Liver (tissue), 9 donors: ENCODE results near the gene ERCC6L. TPM values are rescaled to one million over a fixed set of nuclear protein-coding genes. Genes with fewer than 3 reads are reported as not detected.

Experiments used
- DNase-seq: peaks from one replicate; pipeline ENCODE4 v3.0.0-alpha.2; 2017; ENCODE audit warnings: low spot score
- H3K27ac ChIP-seq, 2 donors: one replicate each; pipeline ENCODE4 v1.7.0; 2013; ENCODE audit warnings: inconsistent platforms in 2 of 2, low read length in 2 of 2, control low read depth in 1 of 2, low read depth in 1 of 2, mild to moderate bottlenecking in 1 of 2
- H3K27me3 ChIP-seq, 4 donors: one replicate each; pipeline versions ENCODE4 v1.6.1 to v1.7.0; 2013; ENCODE audit warnings: low read length in 3 of 4, inconsistent platforms in 1 of 4, mild to moderate bottlenecking in 1 of 4, moderate library complexity in 1 of 4; ENCODE audit not compliant: control insufficient read depth in 4 of 4, insufficient read depth in 4 of 4
- H3K36me3 ChIP-seq, 4 donors: one replicate each; pipeline versions ENCODE4 v1.6.1 to v1.7.0; 2013; ENCODE audit warnings: low read length in 3 of 4, mild to moderate bottlenecking in 3 of 4, low read depth in 1 of 4, moderate library complexity in 1 of 4; ENCODE audit not compliant: control insufficient read depth in 4 of 4, insufficient read depth in 3 of 4
- H3K4me1 ChIP-seq, 4 donors: one replicate each; pipeline versions ENCODE4 v1.6.1 to v1.7.0; 2013; ENCODE audit warnings: low read length in 3 of 4, mild to moderate bottlenecking in 3 of 4, moderate library complexity in 1 of 4; ENCODE audit not compliant: control insufficient read depth in 4 of 4, insufficient read depth in 4 of 4
- H3K4me3 ChIP-seq, 3 donors: one replicate each; pipeline versions ENCODE4 v1.6.1 to v1.7.0; 2013; ENCODE audit warnings: low read length in 3 of 3, control low read depth in 1 of 3, low read depth in 1 of 3, mild to moderate bottlenecking in 1 of 3
- H3K9ac ChIP-seq, 2 donors: one replicate each; pipeline ENCODE4 v1.7.0; 2013; ENCODE audit warnings: low read length in 2 of 2, mild to moderate bottlenecking in 2 of 2, moderate library complexity in 2 of 2, control low read depth in 1 of 2, low read depth in 1 of 2
- H3K9me3 ChIP-seq, 4 donors: one replicate each; pipeline versions ENCODE4 v1.6.1 to v1.7.0; 2013; ENCODE audit warnings: low read length in 3 of 4; ENCODE audit not compliant: control insufficient read depth in 4 of 4
- FOXA1 ChIP-seq: IDR thresholded peaks from 2 replicates; pipeline ENCODE4 v1.6.1; 2016; ENCODE audit warnings: antibody characterized with exemption
- HNF4A ChIP-seq, 2 donors: conservative IDR thresholded peaks; 2 replicates each; pipeline ENCODE4 v1.6.1; 2016; ENCODE audit warnings: antibody characterized with exemption in 2 of 2, mild to moderate bottlenecking in 2 of 2
- HNF4G ChIP-seq: IDR thresholded peaks from 2 replicates; pipeline ENCODE4 v1.6.1; 2016; ENCODE audit warnings: antibody characterized with exemption
- JUND ChIP-seq, 2 donors: IDR thresholded peaks; 2 replicates each; pipeline ENCODE4 v1.6.1; 2016; ENCODE audit warnings: antibody characterized with exemption in 2 of 2
- NR2F2 ChIP-seq: IDR thresholded peaks from 2 replicates; pipeline ENCODE4 v1.6.1; 2016; ENCODE audit warnings: antibody characterized with exemption
- RAD21 ChIP-seq, 2 donors: IDR thresholded peaks; 2 replicates each; pipeline ENCODE4 v1.6.1; 2016; ENCODE audit warnings: antibody characterized with exemption in 2 of 2, mild to moderate bottlenecking in 2 of 2
- RXRA ChIP-seq, 2 donors: IDR thresholded peaks; 2 replicates each; pipeline ENCODE4 v1.6.1; 2017 to 2018; ENCODE audit warnings: antibody characterized with exemption in 2 of 2, mild to moderate bottlenecking in 1 of 2
- YY1 ChIP-seq: IDR thresholded peaks from 2 replicates; pipeline ENCODE4 v1.6.1; 2016; ENCODE audit warnings: antibody characterized with exemption, mild to moderate bottlenecking
- WGBS: extraction: QIAGEN DNeasy Blood & Tissue Kit; methylation state at CpG from one replicate; pipeline ENCODE4 v1.1.7; 2013; 5-methylcytosine and 5-hydroxymethylcytosine counted together
- polyA plus RNA-seq, 2 donors: library from polyadenylated mRNA; stranded (reverse) in 1 of 2; unstranded in 1 of 2; fragments of 200-250 nt in 1 of 2; fragments of >200 nt in 1 of 2; fragmentation: Nextera tagmentation in 1 of 2; extraction: Ambion mirVana in 1 of 2; gene quantifications; one replicate each; pipeline versions ENCODE4 v1.2.1 to v1.2.3, GENCODE V29; 2013 to 2015
- total RNA-seq, 2 donors: library from RNA; depleted of rRNA; stranded (reverse); fragments of >200 nt; gene quantifications; one replicate each; pipeline ENCODE4 v1.2.3, GENCODE V29; 2014
- TF ChIP-seq, protein P1 (sequence below): fragments of 150-350 bp; IDR thresholded peaks from 2 replicates; pipeline ENCODE4 v1.5.1; 2017; ENCODE audit warnings: improper control_type of control experiment, low read depth, low read length; ENCODE audit not compliant: missing input control
- TF ChIP-seq, protein P2 (sequence below): IDR thresholded peaks from 2 replicates; pipeline ENCODE4 v1.6.1; 2016; ENCODE audit warnings: antibody characterized with exemption
- TF ChIP-seq, protein P3 (sequence below): IDR thresholded peaks from 2 replicates; pipeline ENCODE4 v1.6.1; 2016; ENCODE audit warnings: antibody characterized with exemption, mild to moderate bottlenecking
- donor health status: healthy.
- donor health status: healthy.
- donor health status: healthy.
- donor health status: healthy.
- donor health status: healthy.

The ERCC6L gene
- total and polyA plus RNA-seq, 4 donors: 0.17 to 4.7 (median 0.29) TPM; not detected in 1

DNA sequence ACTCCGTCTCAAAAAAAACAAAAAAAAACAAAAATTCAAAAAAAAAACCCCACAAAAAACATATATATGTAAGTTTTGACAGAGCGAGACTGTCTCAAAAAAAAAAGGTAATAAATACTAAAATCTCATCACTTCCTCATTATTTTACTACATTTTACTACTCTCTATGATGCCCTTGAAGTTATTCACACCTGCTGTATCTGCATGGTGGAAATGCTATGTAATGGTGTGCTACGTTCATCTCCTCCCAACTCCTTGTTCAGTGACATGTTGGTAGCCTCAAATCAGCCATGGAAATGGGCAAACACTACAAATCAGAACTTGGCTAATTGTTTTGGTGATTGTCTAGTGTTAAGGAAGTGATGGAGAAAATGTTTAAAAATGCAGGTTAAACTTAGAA, 26.4 kb upstream of the ERCC6L start:
- no peak for DNase-seq
- H3K36me3 ChIP-seq: peaks cover 3 to 28% (median 17%) of the 10 kb centered on the region in 4 donors

DNA sequence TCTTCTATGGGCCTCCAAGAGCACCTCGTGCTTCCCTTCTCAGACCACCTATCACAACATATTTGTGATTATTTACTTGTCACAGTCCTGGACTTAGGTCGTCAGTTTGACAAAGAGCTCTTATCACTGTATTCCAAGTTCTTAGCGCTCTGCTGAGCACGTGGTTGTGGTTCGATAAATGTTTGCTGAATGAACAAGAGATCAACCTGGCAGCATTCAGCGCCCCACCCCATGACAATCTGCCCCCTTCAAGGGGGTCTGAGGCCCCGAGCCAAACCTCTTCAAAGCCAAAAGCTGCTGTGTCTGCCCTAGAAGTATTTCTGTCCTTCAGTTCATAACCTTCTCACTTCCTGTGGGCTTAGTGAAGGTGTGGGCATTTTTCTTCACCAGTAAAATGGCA, 23.2 kb upstream of the ERCC6L start:
- WGBS: 34% methylated on average over 7 of the region's 7 CpGs
- no peak overlapping the region for H3K4me3 ChIP-seq

More for the DNA sequence above, 26.4 kb upstream of the ERCC6L start:
- Histone ChIP-seq H3K27me3 (no peaks in the 10 kb centered on the region), H3K4me1 (no peaks in the 10 kb centered on the region), H3K27ac (no peak overlapping the region), H3K9me3 (no peaks in the 10 kb centered on the region), H3K9ac (no peak overlapping the region), H3K4me3 (no peak overlapping the region)
- TF ChIP-seq, protein P1, sequence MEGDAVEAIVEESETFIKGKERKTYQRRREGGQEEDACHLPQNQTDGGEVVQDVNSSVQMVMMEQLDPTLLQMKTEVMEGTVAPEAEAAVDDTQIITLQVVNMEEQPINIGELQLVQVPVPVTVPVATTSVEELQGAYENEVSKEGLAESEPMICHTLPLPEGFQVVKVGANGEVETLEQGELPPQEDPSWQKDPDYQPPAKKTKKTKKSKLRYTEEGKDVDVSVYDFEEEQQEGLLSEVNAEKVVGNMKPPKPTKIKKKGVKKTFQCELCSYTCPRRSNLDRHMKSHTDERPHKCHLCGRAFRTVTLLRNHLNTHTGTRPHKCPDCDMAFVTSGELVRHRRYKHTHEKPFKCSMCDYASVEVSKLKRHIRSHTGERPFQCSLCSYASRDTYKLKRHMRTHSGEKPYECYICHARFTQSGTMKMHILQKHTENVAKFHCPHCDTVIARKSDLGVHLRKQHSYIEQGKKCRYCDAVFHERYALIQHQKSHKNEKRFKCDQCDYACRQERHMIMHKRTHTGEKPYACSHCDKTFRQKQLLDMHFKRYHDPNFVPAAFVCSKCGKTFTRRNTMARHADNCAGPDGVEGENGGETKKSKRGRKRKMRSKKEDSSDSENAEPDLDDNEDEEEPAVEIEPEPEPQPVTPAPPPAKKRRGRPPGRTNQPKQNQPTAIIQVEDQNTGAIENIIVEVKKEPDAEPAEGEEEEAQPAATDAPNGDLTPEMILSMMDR: no peak
- TF ChIP-seq RXRA (IDR thresholded peaks at IDR 0.05) (no peak), HNF4G (no peak), FOXA1 (no peak), YY1 (no peak), JUND (IDR thresholded peaks at IDR 0.05) (no peak), RAD21 (IDR thresholded peaks at IDR 0.05) (no peak)
- TF ChIP-seq, protein P2, sequence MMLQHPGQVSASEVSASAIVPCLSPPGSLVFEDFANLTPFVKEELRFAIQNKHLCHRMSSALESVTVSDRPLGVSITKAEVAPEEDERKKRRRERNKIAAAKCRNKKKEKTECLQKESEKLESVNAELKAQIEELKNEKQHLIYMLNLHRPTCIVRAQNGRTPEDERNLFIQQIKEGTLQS: no peak
- TF ChIP-seq, protein P3, sequence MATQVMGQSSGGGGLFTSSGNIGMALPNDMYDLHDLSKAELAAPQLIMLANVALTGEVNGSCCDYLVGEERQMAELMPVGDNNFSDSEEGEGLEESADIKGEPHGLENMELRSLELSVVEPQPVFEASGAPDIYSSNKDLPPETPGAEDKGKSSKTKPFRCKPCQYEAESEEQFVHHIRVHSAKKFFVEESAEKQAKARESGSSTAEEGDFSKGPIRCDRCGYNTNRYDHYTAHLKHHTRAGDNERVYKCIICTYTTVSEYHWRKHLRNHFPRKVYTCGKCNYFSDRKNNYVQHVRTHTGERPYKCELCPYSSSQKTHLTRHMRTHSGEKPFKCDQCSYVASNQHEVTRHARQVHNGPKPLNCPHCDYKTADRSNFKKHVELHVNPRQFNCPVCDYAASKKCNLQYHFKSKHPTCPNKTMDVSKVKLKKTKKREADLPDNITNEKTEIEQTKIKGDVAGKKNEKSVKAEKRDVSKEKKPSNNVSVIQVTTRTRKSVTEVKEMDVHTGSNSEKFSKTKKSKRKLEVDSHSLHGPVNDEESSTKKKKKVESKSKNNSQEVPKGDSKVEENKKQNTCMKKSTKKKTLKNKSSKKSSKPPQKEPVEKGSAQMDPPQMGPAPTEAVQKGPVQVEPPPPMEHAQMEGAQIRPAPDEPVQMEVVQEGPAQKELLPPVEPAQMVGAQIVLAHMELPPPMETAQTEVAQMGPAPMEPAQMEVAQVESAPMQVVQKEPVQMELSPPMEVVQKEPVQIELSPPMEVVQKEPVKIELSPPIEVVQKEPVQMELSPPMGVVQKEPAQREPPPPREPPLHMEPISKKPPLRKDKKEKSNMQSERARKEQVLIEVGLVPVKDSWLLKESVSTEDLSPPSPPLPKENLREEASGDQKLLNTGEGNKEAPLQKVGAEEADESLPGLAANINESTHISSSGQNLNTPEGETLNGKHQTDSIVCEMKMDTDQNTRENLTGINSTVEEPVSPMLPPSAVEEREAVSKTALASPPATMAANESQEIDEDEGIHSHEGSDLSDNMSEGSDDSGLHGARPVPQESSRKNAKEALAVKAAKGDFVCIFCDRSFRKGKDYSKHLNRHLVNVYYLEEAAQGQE: no peak
- WGBS: 90% methylated on average over 3 of the region's 3 CpGs

More for the DNA sequence above, 23.2 kb upstream of the ERCC6L start:
- H3K9ac ChIP-seq: no peak overlapping the region
- H3K4me1 ChIP-seq: no peaks in the 10 kb centered on the region
- TF ChIP-seq, protein P1: no peak
- TF ChIP-seq NR2F2 (no peak), YY1 (no peak), HNF4G (no peak), RAD21 (IDR thresholded peaks at IDR 0.05) (no peak), RXRA (IDR thresholded peaks at IDR 0.05) (no peak), HNF4A (conservative IDR thresholded peaks at IDR 0.05) (no peak)
- TF ChIP-seq, protein P2: no peak
- no peak for DNase-seq
- H3K27ac ChIP-seq: no peak overlapping the region
- H3K36me3 ChIP-seq: no peaks in the 10 kb centered on the region
- no peaks in the 10 kb centered on the region for H3K27me3 ChIP-seq
- H3K9me3 ChIP-seq: no peaks in the 10 kb centered on the region
